Activated T-helper 1 cell treated with anti-CD3 and anti-CD28 coated beads, Interleukin-12 subunit alpha, Interleukin-12 subunit beta, Interleukin-2, Interleukin-4 antibody, amounts not matched to agents 30 ng/mL and 10 ng/mL and 1 ng/mL, durations not matched to agents 14 hours and 24 hours and 36 hours (primary cell): ENCODE measurements around the gene NUP188. TPM values are rescaled to one million over a fixed set of nuclear protein-coding genes. Genes with fewer than 3 reads are reported as not detected.

Experiments used
- DNase-seq: peaks from one replicate; pipeline ENCODE4 v3.0.0; 2021; ENCODE audit warnings: low spot score
- H3K27ac Mint-ChIP-seq: one replicate; pipeline ENCODE4 v1.8.0; 2021; ENCODE audit warnings: mild to moderate bottlenecking, mixed read lengths
- H3K27me3 Mint-ChIP-seq: one replicate; pipeline ENCODE4 v1.8.0; 2022; ENCODE audit warnings: mild to moderate bottlenecking, moderate library complexity, mixed read lengths; ENCODE audit not compliant: insufficient read depth
- H3K36me3 Mint-ChIP-seq: one replicate; pipeline ENCODE4 v1.8.0; 2021; ENCODE audit warnings: low read depth, mixed read lengths
- H3K4me1 Mint-ChIP-seq: one replicate; pipeline ENCODE4 v1.8.0; 2021; ENCODE audit warnings: low read depth, mixed read lengths
- H3K4me3 Mint-ChIP-seq: one replicate; pipeline ENCODE4 v1.8.0; 2021; ENCODE audit warnings: mild to moderate bottlenecking, moderate library complexity, mixed read lengths
- H3K9me3 Mint-ChIP-seq: one replicate; pipeline ENCODE4 v1.8.0; 2021; ENCODE audit warnings: mixed read lengths
- intact Hi-C: fragments of 100-400 bp; cut with micrococcal nuclease; formaldehyde crosslinking; loops from one replicate; pipeline ENCODE4 v1.15.1; 2024
- total RNA-seq: library from RNA; stranded (reverse); gene quantifications from 2 replicates; pipeline ENCODE4 v1.2.3, GENCODE V29; 2022

NUP188 gene
- total RNA-seq, 1 donor from 2014 or later, result 158 TPM

- Mint-ChIP-seq H3K9me3 (no peaks in the 10 kb centered on the region), H3K27me3 (no peaks in the 10 kb centered on the region), H3K36me3 (no peaks in the 10 kb centered on the region), H3K4me1 (peaks cover 36% of the 10 kb centered on the region), H3K4me3 (no peak overlapping the region), H3K27ac (peak overlapping the region; percentile 48)
- DNase-seq, result no peak
- intact Hi-C loops, result no loop called here
These were observed 74.5 kb downstream of the NUP188 start for GRCh38 chr9:129022037-129022436.

GRCh38 chr9:129023036-129023907 is 75.8 kb downstream of the NUP188 start:
- Mint-ChIP-seq H3K27ac (no peak overlapping the region), H3K4me1 (peaks cover 41% of the 10 kb centered on the region), H3K27me3 (no peaks in the 10 kb centered on the region), H3K4me3 (no peak overlapping the region), H3K9me3 (no peaks in the 10 kb centered on the region), H3K36me3 (no peaks in the 10 kb centered on the region)
- DNase-seq, result no peak
- intact Hi-C loops, result no loop called here

GRCh38 chr9:129023908-129024233 is 76.4 kb downstream of the NUP188 start:
- Mint-ChIP-seq H3K4me1 (peaks cover 43% of the 10 kb centered on the region), H3K4me3 (no peak overlapping the region), H3K27ac (no peak overlapping the region), H3K36me3 (no peaks in the 10 kb centered on the region), H3K27me3 (no peaks in the 10 kb centered on the region), H3K9me3 (no peaks in the 10 kb centered on the region)
- DNase-seq, result no peak
- intact Hi-C loops, result no loop called here

GRCh38 chr9:129026442-129027223 is 79.1 kb downstream of the NUP188 start:
- no peak for DNase-seq
- Mint-ChIP-seq H3K36me3 (no peaks in the 10 kb centered on the region), H3K9me3 (no peaks in the 10 kb centered on the region), H3K27me3 (no peaks in the 10 kb centered on the region), H3K4me1 (peaks cover 39% of the 10 kb centered on the region), H3K27ac (peak overlapping the region; percentile 80), H3K4me3 (peak overlapping the region; percentile 91)
- intact Hi-C loops, result loop anchor here (5.0 kb wide), 3 partner anchors 209 to 474 kb away; partner anchors contain the start of genes ENDOG, SPTAN1 and ZER1

GRCh38 chr9:129027224-129027684 is 79.8 kb downstream of the NUP188 start:
- Mint-ChIP-seq H3K4me3 (peak overlapping the region; percentile 91), H3K36me3 (no peaks in the 10 kb centered on the region), H3K27me3 (no peaks in the 10 kb centered on the region), H3K9me3 (no peaks in the 10 kb centered on the region), H3K27ac (peak overlapping the region; percentile 80), H3K4me1 (peaks cover 33% of the 10 kb centered on the region)
- intact Hi-C loops, result loop anchor here (5.0 kb wide), 3 partner anchors 210 to 475 kb away; partner anchors contain the start of genes ENDOG, SPTAN1 and ZER1
- no peak for DNase-seq

GRCh38 chr9:129027685-129028191 is 80.2 kb downstream of the NUP188 start:
- DNase-seq, result no peak
- peak overlapping the region; percentile 91 for H3K4me3 Mint-ChIP-seq
- intact Hi-C loops, result loop anchor here (1.0 to 5.0 kb wide), 12 partner anchors 9 to 809 kb away; partner anchors contain the start of genes CRAT, ENDOG, LRRC8A and MIGA2
- peak overlapping the region; percentile 80 for H3K27ac Mint-ChIP-seq
- peaks cover 28% of the 10 kb centered on the region for H3K4me1 Mint-ChIP-seq
- H3K36me3 Mint-ChIP-seq, result no peaks in the 10 kb centered on the region
- H3K27me3 Mint-ChIP-seq, result no peaks in the 10 kb centered on the region
- H3K9me3 Mint-ChIP-seq, result no peaks in the 10 kb centered on the region

GRCh38 chr9:129028192-129028966 is 80.9 kb downstream of the NUP188 start, which contains the start of gene SH3GLB2:
Gene SH3GLB2 (minus strand): TSS chr9:129028331. CDS start chr9:129028154, 177 bp downstream.
- Mint-ChIP-seq H3K36me3 (no peaks in the 10 kb centered on the region), H3K9me3 (no peaks in the 10 kb centered on the region), H3K4me3 (peak within 1 kb of the TSS; percentile 91), H3K27ac (peak within 1 kb of the TSS; percentile 80), H3K4me1 (peaks cover 24% of the 10 kb centered on the region), H3K27me3 (no peaks in the 10 kb centered on the region)
- intact Hi-C loops, result loop anchor here (1.0 to 5.0 kb wide), 12 partner anchors 8 to 810 kb away; partner anchors contain the start of genes CRAT, ENDOG, LRRC8A and MIGA2
- peak; percentile 85 for DNase-seq

- H3K27me3 Mint-ChIP-seq, result peaks cover 2% of the 10 kb centered on the region
- peaks cover 23% of the 10 kb centered on the region for H3K4me1 Mint-ChIP-seq
- no peak overlapping the region for H3K27ac Mint-ChIP-seq
- no peak overlapping the region for H3K4me3 Mint-ChIP-seq
- no peaks in the 10 kb centered on the region for H3K36me3 Mint-ChIP-seq
- intact Hi-C loops, result loop anchor here (10.0 kb wide), 1 partner anchor 1805 kb away; no protein-coding TSS in a partner anchor
- no peak for DNase-seq
- no peaks in the 10 kb centered on the region for H3K9me3 Mint-ChIP-seq
These were observed 82.7 kb downstream of the NUP188 start for GRCh38 chr9:129030191-129030590.

GRCh38 chr9:129031514-129031913 is 84.0 kb downstream of the NUP188 start:
- Mint-ChIP-seq H3K4me1 (peaks cover 18% of the 10 kb centered on the region), H3K9me3 (no peaks in the 10 kb centered on the region), H3K36me3 (no peaks in the 10 kb centered on the region), H3K27me3 (peaks cover 2% of the 10 kb centered on the region), H3K27ac (no peak overlapping the region), H3K4me3 (no peak overlapping the region)
- no peak for DNase-seq
- intact Hi-C loops, result loop anchor here (10.0 kb wide), 1 partner anchor 1807 kb away; no protein-coding TSS in a partner anchor

- intact Hi-C loops, result loop anchor here (10.0 kb wide), 1 partner anchor 1808 kb away; no protein-coding TSS in a partner anchor
- H3K4me1 Mint-ChIP-seq, result peaks cover 19% of the 10 kb centered on the region
- H3K36me3 Mint-ChIP-seq, result peaks cover 1% of the 10 kb centered on the region
- peaks cover 2% of the 10 kb centered on the region for H3K27me3 Mint-ChIP-seq
- H3K27ac Mint-ChIP-seq, result no peak overlapping the region
- H3K9me3 Mint-ChIP-seq, result no peaks in the 10 kb centered on the region
- no peak for DNase-seq
- no peak overlapping the region for H3K4me3 Mint-ChIP-seq
These were observed 85.2 kb downstream of the NUP188 start for GRCh38 chr9:129032541-129033159.

- DNase-seq, result no peak
- intact Hi-C loops, result loop anchor here (10.0 kb wide), 1 partner anchor 1808 kb away; no protein-coding TSS in a partner anchor
- H3K27me3 Mint-ChIP-seq, result peaks cover 2% of the 10 kb centered on the region
- no peak overlapping the region for H3K27ac Mint-ChIP-seq
- peaks cover 24% of the 10 kb centered on the region for H3K4me1 Mint-ChIP-seq
- no peaks in the 10 kb centered on the region for H3K9me3 Mint-ChIP-seq
- no peak overlapping the region for H3K4me3 Mint-ChIP-seq
- H3K36me3 Mint-ChIP-seq, result peaks cover 1% of the 10 kb centered on the region
These were observed 85.7 kb downstream of the NUP188 start for GRCh38 chr9:129033216-129033615.
